Adrenal gland (tissue), 5 donors: ENCODE measurements around the gene SMURF2.

Experiments
- POLR2A ChIP-seq, 2 donors: fragments of 450-650 bp; IDR thresholded peaks; one replicate each; pipeline ENCODE4 v1.6.1; 2017; ENCODE audit warnings: antibody characterized with exemption in 2 of 2, mild to moderate bottlenecking in 2 of 2, moderate library complexity in 1 of 2
- TF ChIP-seq, protein P1 (sequence below), 6 experiments: fragments of 450-650 bp in 4 of 6; fragments of 200-600 bp in 2 of 6; sonication (generic) in 1 of 6; IDR thresholded peaks; 1 replicate in 5 of 6; 2 replicates in 1 of 6; pipeline versions ENCODE4 v1.5.1 to v1.8.0; 2016 to 2021; ENCODE audit warnings: antibody characterized with exemption in 6 of 6, mild to moderate bottlenecking in 2 of 6, moderate library complexity in 1 of 6
- donor health status: DM: no; HTN: no; CAD: no.

GRCh38 chr17:64496348-64496785, 165.7 kb downstream of the SMURF2 start:
- TF ChIP-seq, protein P1, sequence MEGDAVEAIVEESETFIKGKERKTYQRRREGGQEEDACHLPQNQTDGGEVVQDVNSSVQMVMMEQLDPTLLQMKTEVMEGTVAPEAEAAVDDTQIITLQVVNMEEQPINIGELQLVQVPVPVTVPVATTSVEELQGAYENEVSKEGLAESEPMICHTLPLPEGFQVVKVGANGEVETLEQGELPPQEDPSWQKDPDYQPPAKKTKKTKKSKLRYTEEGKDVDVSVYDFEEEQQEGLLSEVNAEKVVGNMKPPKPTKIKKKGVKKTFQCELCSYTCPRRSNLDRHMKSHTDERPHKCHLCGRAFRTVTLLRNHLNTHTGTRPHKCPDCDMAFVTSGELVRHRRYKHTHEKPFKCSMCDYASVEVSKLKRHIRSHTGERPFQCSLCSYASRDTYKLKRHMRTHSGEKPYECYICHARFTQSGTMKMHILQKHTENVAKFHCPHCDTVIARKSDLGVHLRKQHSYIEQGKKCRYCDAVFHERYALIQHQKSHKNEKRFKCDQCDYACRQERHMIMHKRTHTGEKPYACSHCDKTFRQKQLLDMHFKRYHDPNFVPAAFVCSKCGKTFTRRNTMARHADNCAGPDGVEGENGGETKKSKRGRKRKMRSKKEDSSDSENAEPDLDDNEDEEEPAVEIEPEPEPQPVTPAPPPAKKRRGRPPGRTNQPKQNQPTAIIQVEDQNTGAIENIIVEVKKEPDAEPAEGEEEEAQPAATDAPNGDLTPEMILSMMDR (IDR thresholded peaks at IDR 0.05), result no peak
- TF ChIP-seq POLR2A (IDR thresholded peaks at IDR 0.05), result no peak
